GM21619 (cell line): ENCODE data around the gene ARHGAP18.

Source experiments
- ATAC-seq: cut with Tn5 transposase; IDR thresholded peaks from one replicate; pipeline ENCODE4 v1.9.1; 2021; ENCODE audit not compliant: unreplicated experiment

Gene ARHGAP18

GRCh38 chr6:129709769-129710449, at the start of gene ARHGAP18:
Gene ARHGAP18, minus strand, starts transcription at chr6:129710177. Its CDS starts 41 bp downstream, at chr6:129710136.
- ATAC-seq, result peak; percentile 97

- no peak for ATAC-seq
Observed at GRCh38 chr6:129755787-129756186, 45.8 kb upstream of the ARHGAP18 start.

- ATAC-seq, result no peak
Observed at GRCh38 chr6:129754750-129755149, 44.8 kb upstream of the ARHGAP18 start.

GRCh38 chr6:129753422-129753821, 43.4 kb upstream of the ARHGAP18 start:
- no peak for ATAC-seq

GRCh38 chr6:129751384-129751783, 41.4 kb upstream of the ARHGAP18 start:
- no peak for ATAC-seq

GRCh38 chr6:129750360-129750759, 40.4 kb upstream of the ARHGAP18 start:
- no peak for ATAC-seq

GRCh38 chr6:129749749-129750120, 39.8 kb upstream of the ARHGAP18 start:
- ATAC-seq, result peak; percentile 37

- no peak for ATAC-seq
Observed at GRCh38 chr6:129748901-129749748, 39.1 kb upstream of the ARHGAP18 start.

- peak; percentile 90 for ATAC-seq
Observed at GRCh38 chr6:129748212-129748900, 38.4 kb upstream of the ARHGAP18 start.

- no peak for ATAC-seq
Observed at GRCh38 chr6:129747588-129748112, 37.7 kb upstream of the ARHGAP18 start.

- ATAC-seq, result no peak
Observed at GRCh38 chr6:129744880-129745237, 34.9 kb upstream of the ARHGAP18 start.

GRCh38 chr6:129744201-129744879, 34.4 kb upstream of the ARHGAP18 start:
- peak; percentile 32 for ATAC-seq

- ATAC-seq, result no peak
Observed at GRCh38 chr6:129740013-129740412, 30.0 kb upstream of the ARHGAP18 start.

GRCh38 chr6:129736105-129736504, 26.1 kb upstream of the ARHGAP18 start:
- ATAC-seq, result no peak

- ATAC-seq, result no peak
Observed at GRCh38 chr6:129733290-129733689, 23.3 kb upstream of the ARHGAP18 start.

GRCh38 chr6:129732542-129732941, 22.6 kb upstream of the ARHGAP18 start:
- ATAC-seq, result no peak

GRCh38 chr6:129732034-129732433, 22.1 kb upstream of the ARHGAP18 start:
- no peak for ATAC-seq

GRCh38 chr6:129731428-129731827, 21.5 kb upstream of the ARHGAP18 start:
- no peak for ATAC-seq

GRCh38 chr6:129730477-129731165, 20.6 kb upstream of the ARHGAP18 start:
- ATAC-seq, result no peak

- ATAC-seq, result no peak
Observed at GRCh38 chr6:129726650-129727049, 16.7 kb upstream of the ARHGAP18 start.
